A673 (cell line): ENCODE data around the gene TLE3. TPM values are rescaled to one million over a fixed set of nuclear protein-coding genes. Genes with fewer than 3 reads are reported as not detected.

Source experiments
- BruUV-seq: library from RNA; stranded (reverse); fragments of 400-500 nt; replicated peaks from 2 replicates; lab custom pipeline; 2021; lab: Mats Ljungman, UMichigan
- CTCF ChIA-PET: fragments of 300-600 bp; sonication (Branson Sonifier 250); formaldehyde crosslinking; loops from one replicate; lab custom pipeline; 2022; ENCODE audit warnings: antibody characterized with exemption; lab: Charles Lee
- POLR2A ChIA-PET: fragments of 300-600 bp; sonication (Branson Sonifier 250); formaldehyde crosslinking; loops from one replicate; lab custom pipeline; 2022; ENCODE audit warnings: antibody characterized with exemption; ENCODE audit not compliant: low non-redundant PET; lab: Charles Lee
- DNase-seq: peaks from one replicate; pipeline ENCODE4 v3.0.0-alpha.2; 2015; ENCODE audit warnings: low spot score
- H3K27ac ChIP-seq: fragments of 200-600 bp; sonication (generic); 2 replicates; pipeline ENCODE4 v1.5.1; 2016; ENCODE audit warnings: mixed run types, low read depth, mild to moderate bottlenecking, mixed read lengths, antibody characterized with exemption, low read length; ENCODE audit not compliant: poor library complexity, severe bottlenecking
- H3K27me3 ChIP-seq: fragments of 200-600 bp; sonication (generic); replicated peaks from 2 replicates; pipeline ENCODE4 v1.6.1; 2017; ENCODE audit warnings: mixed run types, low read depth, mild to moderate bottlenecking, mixed read lengths, antibody characterized with exemption, low read length; ENCODE audit not compliant: insufficient read depth, poor library complexity
- H3K36me3 ChIP-seq: fragments of 200-600 bp; sonication (generic); 2 replicates; pipeline ENCODE4 v1.6.1; 2016; ENCODE audit warnings: mixed run types, mild to moderate bottlenecking, mixed read lengths, antibody characterized with exemption, low read length; ENCODE audit not compliant: insufficient read depth, poor library complexity, severe bottlenecking
- H3K4me1 ChIP-seq: fragments of 200-600 bp; sonication (generic); 2 replicates; pipeline ENCODE4 v1.6.1; 2017; ENCODE audit warnings: mixed run types, mild to moderate bottlenecking, mixed read lengths, antibody characterized with exemption, low read length; ENCODE audit not compliant: insufficient read depth, poor library complexity, severe bottlenecking
- H3K4me3 ChIP-seq: fragments of 200-600 bp; sonication (generic); 2 replicates; pipeline ENCODE4 v1.5.1; 2016; ENCODE audit warnings: low read depth, mixed run types, mild to moderate bottlenecking, mixed read lengths, low read length; ENCODE audit not compliant: poor library complexity, severe bottlenecking
- H3K9me3 ChIP-seq: fragments of 200-600 bp; sonication (generic); 2 replicates; pipeline ENCODE4 v1.6.1; 2016; ENCODE audit warnings: mixed run types, low read depth, mild to moderate bottlenecking, mixed read lengths, antibody characterized with exemption, low read length; ENCODE audit not compliant: poor library complexity, severe bottlenecking
- EZH2 ChIP-seq: fragments of 200-600 bp; sonication (generic); IDR thresholded peaks from 2 replicates; pipeline ENCODE4 v1.6.1; 2017; ENCODE audit warnings: borderline replicate concordance, low read depth, mild to moderate bottlenecking, mixed read lengths, antibody characterized with exemption, low read length; ENCODE audit not compliant: poor library complexity, severe bottlenecking
- intact Hi-C: fragments of 100-400 bp; cut with micrococcal nuclease; formaldehyde crosslinking; loops from one replicate; pipeline ENCODE4 v1.10.0; 2022; ENCODE audit not compliant: unreplicated experiment
- total RNA-seq: library from RNA; stranded (reverse); gene quantifications from 2 replicates; pipeline ENCODE4 v1.2.3, GENCODE V29; 2021
- TF ChIP-seq, protein P1 (sequence below): fragments of 300-800, 200-600 bp; sonication (generic); conservative IDR thresholded peaks from 2 replicates; pipeline ENCODE4 v1.5.1; 2017; ENCODE audit warnings: low read depth, mild to moderate bottlenecking, antibody characterized with exemption, low read length, moderate library complexity, mixed read lengths

Gene TLE3
- total RNA-seq, 1 experiment from 2014 or later = 90.4 TPM

- Histone ChIP-seq H3K9me3 (no peaks in the 10 kb centered on the region), H3K27me3 (no peaks in the 10 kb centered on the region), H3K27ac (no peak overlapping the region), H3K4me3 (no peak overlapping the region), H3K36me3 (peaks cover 97% of the 10 kb centered on the region), H3K4me1 (no peaks in the 10 kb centered on the region)
- TF ChIP-seq, protein P1, sequence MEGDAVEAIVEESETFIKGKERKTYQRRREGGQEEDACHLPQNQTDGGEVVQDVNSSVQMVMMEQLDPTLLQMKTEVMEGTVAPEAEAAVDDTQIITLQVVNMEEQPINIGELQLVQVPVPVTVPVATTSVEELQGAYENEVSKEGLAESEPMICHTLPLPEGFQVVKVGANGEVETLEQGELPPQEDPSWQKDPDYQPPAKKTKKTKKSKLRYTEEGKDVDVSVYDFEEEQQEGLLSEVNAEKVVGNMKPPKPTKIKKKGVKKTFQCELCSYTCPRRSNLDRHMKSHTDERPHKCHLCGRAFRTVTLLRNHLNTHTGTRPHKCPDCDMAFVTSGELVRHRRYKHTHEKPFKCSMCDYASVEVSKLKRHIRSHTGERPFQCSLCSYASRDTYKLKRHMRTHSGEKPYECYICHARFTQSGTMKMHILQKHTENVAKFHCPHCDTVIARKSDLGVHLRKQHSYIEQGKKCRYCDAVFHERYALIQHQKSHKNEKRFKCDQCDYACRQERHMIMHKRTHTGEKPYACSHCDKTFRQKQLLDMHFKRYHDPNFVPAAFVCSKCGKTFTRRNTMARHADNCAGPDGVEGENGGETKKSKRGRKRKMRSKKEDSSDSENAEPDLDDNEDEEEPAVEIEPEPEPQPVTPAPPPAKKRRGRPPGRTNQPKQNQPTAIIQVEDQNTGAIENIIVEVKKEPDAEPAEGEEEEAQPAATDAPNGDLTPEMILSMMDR = no peak
- no peak for TF ChIP-seq EZH2
- DNase-seq = no peak
- POLR2A ChIA-PET = no interaction called here
- CTCF ChIA-PET = interaction anchor here (0.6 kb wide), 1 partner anchor 334 kb away, joined by 3 read pairs; no protein-coding TSS in a partner anchor
- BruUV-seq = no TSS peak
- intact Hi-C loops = no loop called here
Measured at GRCh38 chr15:70054366-70054765, 43.4 kb downstream of the TLE3 start.

DNA sequence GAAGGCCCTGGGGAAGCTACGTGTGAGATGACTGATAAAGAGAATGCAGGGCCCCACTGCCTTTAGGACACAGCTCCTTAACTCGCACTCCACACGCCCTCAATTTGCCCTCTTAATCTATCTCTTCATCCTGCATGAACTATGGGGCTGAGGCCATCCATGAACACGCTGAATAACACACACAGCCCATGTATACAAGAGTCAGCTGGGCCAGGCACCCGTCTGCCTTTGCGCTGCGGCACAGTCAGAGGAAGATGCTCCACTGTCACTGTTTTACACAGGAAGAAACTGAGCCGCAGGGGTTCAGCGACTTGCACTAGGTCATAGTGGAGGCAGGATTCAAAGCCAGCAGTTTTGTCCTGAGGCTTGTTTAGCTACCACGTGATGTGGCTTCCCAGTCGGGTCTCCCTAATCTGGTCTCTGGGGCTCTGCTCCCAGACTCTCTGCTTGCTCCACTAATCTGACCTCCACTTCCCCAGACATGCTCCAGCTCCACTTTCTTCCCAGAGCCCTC is 43.9 kb downstream of the TLE3 start:
- no peaks in the 10 kb centered on the region for H3K27me3 ChIP-seq
- DNase-seq = no peak
- POLR2A ChIA-PET = no interaction called here
- no peak for TF ChIP-seq EZH2
- TF ChIP-seq, protein P1 = no peak
- H3K4me3 ChIP-seq = no peak overlapping the region
- intact Hi-C loops = no loop called here
- BruUV-seq = no TSS peak
- no peak overlapping the region for H3K27ac ChIP-seq
- H3K36me3 ChIP-seq = peaks cover 95% of the 10 kb centered on the region
- no peaks in the 10 kb centered on the region for H3K9me3 ChIP-seq
- CTCF ChIA-PET = interaction anchor here (0.6 kb wide), 1 partner anchor 333 kb away, joined by 3 read pairs; no protein-coding TSS in a partner anchor
- no peaks in the 10 kb centered on the region for H3K4me1 ChIP-seq

DNA sequence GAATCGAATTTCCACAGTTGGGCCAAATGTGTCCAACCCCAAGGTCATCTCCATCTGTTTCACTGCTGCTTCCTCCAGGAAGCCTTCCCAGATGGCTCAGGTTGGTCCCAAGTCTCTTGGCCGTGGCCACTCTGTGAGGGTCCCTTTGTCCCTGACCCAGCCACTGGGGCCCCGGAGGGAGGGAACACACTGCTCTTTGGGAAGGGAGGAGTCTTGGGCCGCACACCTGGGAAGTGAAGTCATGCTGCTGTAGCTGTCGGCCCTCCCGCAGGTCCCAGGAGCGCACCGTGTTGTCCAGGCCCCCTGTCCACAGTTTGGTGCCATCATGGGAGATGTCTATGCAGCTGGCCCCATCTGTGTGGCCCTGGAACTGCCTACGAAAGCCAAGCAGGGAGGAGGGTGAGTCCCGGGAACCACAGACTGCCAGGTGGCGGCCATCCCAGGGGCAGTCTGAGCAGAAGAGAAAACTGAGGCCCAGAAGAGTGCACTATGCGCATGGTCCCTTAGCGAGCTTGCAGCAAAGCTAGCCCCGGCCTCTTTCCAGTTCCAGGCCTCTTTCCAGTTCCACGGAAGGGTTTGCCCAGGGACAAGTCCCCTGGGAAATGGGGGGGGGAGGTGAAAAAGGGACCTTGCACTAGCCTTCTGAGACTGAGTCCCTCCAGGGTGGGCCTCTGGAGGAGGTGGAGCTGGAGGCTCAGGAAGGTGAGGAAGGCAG is 44.6 kb downstream of the TLE3 start:
- no peak for DNase-seq
- no peak overlapping the region for H3K4me3 ChIP-seq
- no peaks in the 10 kb centered on the region for H3K9me3 ChIP-seq
- BruUV-seq = no TSS peak
- H3K27me3 ChIP-seq = no peaks in the 10 kb centered on the region
- H3K36me3 ChIP-seq = peaks cover 94% of the 10 kb centered on the region
- CTCF ChIA-PET = no interaction called here
- POLR2A ChIA-PET = no interaction called here
- no peaks in the 10 kb centered on the region for H3K4me1 ChIP-seq
- intact Hi-C loops = no loop called here
- TF ChIP-seq, protein P1 = no peak
- TF ChIP-seq EZH2 = no peak
- no peak overlapping the region for H3K27ac ChIP-seq
